Tibial artery (tissue), 4 donors: Measurements from ENCODE around the gene UVRAG.

ENCODE experiments used
- DNase-seq, 2 donors: peaks; one replicate each; pipeline ENCODE4 v3.0.0-alpha.2; 2019
- H3K27ac ChIP-seq, 2 donors: fragments of 200-600 bp; sonication (generic) in 1 of 2; 1 replicate in 1 of 2; 2 replicates in 1 of 2; pipeline ENCODE4 v1.5.1; 2018 to 2019; ENCODE audit warnings: mild to moderate bottlenecking in 1 of 2
- H3K27me3 ChIP-seq, 2 donors: fragments of 200-600 bp; sonication (generic) in 1 of 2; one replicate each; pipeline versions ENCODE4 v1.5.1 to v1.6.0; 2016 to 2019
- H3K36me3 ChIP-seq, 3 donors: fragments of 200-600 bp; sonication (generic) in 2 of 3; one replicate each; pipeline ENCODE4 v1.5.1; 2016 to 2019; ENCODE audit warnings: mild to moderate bottlenecking in 2 of 3
- H3K4me1 ChIP-seq, 4 donors: fragments of 200-600 bp; sonication (generic) in 2 of 4; 1 replicate in 3 of 4; 2 replicates in 1 of 4; pipeline ENCODE4 v1.5.1; 2016 to 2019
- H3K4me3 ChIP-seq, 2 donors: fragments of 200-600 bp; sonication (generic) in 1 of 2; 1 replicate in 1 of 2; 2 replicates in 1 of 2; pipeline ENCODE4 v1.5.1; 2018 to 2019; ENCODE audit warnings: mild to moderate bottlenecking in 2 of 2
- H3K9me3 ChIP-seq, 3 donors: fragments of 200-600 bp; sonication (generic) in 1 of 3; one replicate each; pipeline ENCODE4 v1.5.1; 2016 to 2019
- intact Hi-C: fragments of 100-400 bp; cut with DNase I; formaldehyde crosslinking; loops from one replicate; pipeline ENCODE4 v1.15.0; 2023; ENCODE audit warnings: low total_unique reads
- TF ChIP-seq, protein P1 (sequence below), 2 experiments: fragments of 200-600 bp in 1 of 2; fragments of 450-650 bp in 1 of 2; IDR thresholded peaks; one replicate each; pipeline ENCODE4 v1.5.1; 2017 to 2019; ENCODE audit warnings: antibody characterized with exemption in 2 of 2, mild to moderate bottlenecking in 1 of 2, moderate library complexity in 1 of 2

UVRAG gene

DNA sequence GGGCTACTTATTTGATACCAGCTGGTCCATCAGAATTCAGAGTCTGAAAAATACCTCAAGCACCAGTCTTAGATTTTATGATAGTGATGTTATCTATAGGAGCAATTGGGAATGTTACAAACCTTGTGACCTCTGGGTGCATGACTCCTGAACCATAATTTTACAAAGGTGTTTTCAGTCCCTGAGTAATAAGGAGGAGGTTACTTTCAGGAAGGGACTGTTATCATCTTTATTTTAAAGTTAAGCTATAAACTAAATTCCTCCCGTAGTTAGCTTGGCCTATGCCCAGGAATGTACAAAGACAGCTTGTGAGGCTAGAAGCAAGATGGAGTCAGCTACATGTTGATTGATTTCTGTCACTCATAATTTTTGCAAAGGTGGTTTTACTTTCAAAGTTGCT lies 101.9 kb downstream of the UVRAG start:
- no peak for DNase-seq
- TF ChIP-seq, protein P1, sequence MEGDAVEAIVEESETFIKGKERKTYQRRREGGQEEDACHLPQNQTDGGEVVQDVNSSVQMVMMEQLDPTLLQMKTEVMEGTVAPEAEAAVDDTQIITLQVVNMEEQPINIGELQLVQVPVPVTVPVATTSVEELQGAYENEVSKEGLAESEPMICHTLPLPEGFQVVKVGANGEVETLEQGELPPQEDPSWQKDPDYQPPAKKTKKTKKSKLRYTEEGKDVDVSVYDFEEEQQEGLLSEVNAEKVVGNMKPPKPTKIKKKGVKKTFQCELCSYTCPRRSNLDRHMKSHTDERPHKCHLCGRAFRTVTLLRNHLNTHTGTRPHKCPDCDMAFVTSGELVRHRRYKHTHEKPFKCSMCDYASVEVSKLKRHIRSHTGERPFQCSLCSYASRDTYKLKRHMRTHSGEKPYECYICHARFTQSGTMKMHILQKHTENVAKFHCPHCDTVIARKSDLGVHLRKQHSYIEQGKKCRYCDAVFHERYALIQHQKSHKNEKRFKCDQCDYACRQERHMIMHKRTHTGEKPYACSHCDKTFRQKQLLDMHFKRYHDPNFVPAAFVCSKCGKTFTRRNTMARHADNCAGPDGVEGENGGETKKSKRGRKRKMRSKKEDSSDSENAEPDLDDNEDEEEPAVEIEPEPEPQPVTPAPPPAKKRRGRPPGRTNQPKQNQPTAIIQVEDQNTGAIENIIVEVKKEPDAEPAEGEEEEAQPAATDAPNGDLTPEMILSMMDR (IDR thresholded peaks at IDR 0.05), result no peak
- H3K4me1 ChIP-seq, result peaks cover 0 to 18% (median 5%) of the 10 kb centered on the region in 4 donors
- no peak overlapping the region for H3K27ac ChIP-seq
- no peaks in the 10 kb centered on the region for H3K27me3 ChIP-seq
- no peaks in the 10 kb centered on the region for H3K36me3 ChIP-seq
- no peaks in the 10 kb centered on the region for H3K9me3 ChIP-seq
- intact Hi-C loops, result no loop called here
- H3K4me3 ChIP-seq, result no peak overlapping the region

DNA sequence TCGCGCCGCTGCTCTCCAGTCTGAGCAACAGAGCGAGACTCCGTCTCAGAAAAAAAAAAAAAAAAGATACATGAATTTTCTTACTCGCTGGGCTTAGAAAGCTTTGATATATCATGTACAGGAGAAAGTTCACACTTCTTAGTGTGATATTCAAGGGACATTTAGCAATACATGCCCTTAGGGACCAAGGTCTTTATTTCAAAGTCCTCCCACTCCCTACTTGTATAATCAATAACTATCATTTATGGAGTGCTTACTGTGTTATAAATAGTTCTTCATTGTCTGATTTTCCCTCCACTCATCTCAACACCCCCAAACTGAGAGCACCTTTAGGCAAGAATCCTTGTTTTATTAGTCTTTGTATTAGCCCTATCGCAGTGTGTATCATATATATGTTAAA lies 103.3 kb downstream of the UVRAG start:
- TF ChIP-seq, protein P1 (IDR thresholded peaks at IDR 0.05), result no peak
- no peak overlapping the region for H3K4me3 ChIP-seq
- DNase-seq, result no peak
- no peaks in the 10 kb centered on the region for H3K9me3 ChIP-seq
- intact Hi-C loops, result no loop called here
- no peaks in the 10 kb centered on the region for H3K27me3 ChIP-seq
- H3K4me1 ChIP-seq, result peaks cover 0 to 26% (median 7%) of the 10 kb centered on the region in 4 donors
- no peaks in the 10 kb centered on the region for H3K36me3 ChIP-seq
- no peak overlapping the region for H3K27ac ChIP-seq

GRCh38 chr11:75919525-75919924 lies 104.5 kb downstream of the UVRAG start:
- Histone ChIP-seq H3K9me3 (no peaks in the 10 kb centered on the region), H3K4me1 (peaks cover 0 to 37% (median 10%) of the 10 kb centered on the region in 4 donors), H3K27ac (peak overlapping the region in 1 of 2 donors; percentile 43), H3K27me3 (no peaks in the 10 kb centered on the region), H3K4me3 (no peak overlapping the region), H3K36me3 (no peaks in the 10 kb centered on the region)
- intact Hi-C loops, result no loop called here
- no peak for DNase-seq
- TF ChIP-seq, protein P1 (IDR thresholded peaks at IDR 0.05), result no peak

- H3K9me3 ChIP-seq, result no peaks in the 10 kb centered on the region
- no peak overlapping the region for H3K4me3 ChIP-seq
- H3K36me3 ChIP-seq, result no peaks in the 10 kb centered on the region
- H3K27ac ChIP-seq, result no peak overlapping the region
- DNase-seq, result no peak
- H3K27me3 ChIP-seq, result no peaks in the 10 kb centered on the region
- peaks cover 0 to 50% (median 24%) of the 10 kb centered on the region in 4 donors for H3K4me1 ChIP-seq
- intact Hi-C loops, result no loop called here
- TF ChIP-seq, protein P1 (IDR thresholded peaks at IDR 0.05), result no peak
Measured at GRCh38 chr11:75920848-75921247, 105.8 kb downstream of the UVRAG start.

- H3K4me3 ChIP-seq, result no peak overlapping the region
- no peak overlapping the region for H3K27ac ChIP-seq
- intact Hi-C loops, result no loop called here
- no peaks in the 10 kb centered on the region for H3K36me3 ChIP-seq
- TF ChIP-seq, protein P1 (IDR thresholded peaks at IDR 0.05), result no peak
- no peak for DNase-seq
- no peaks in the 10 kb centered on the region for H3K9me3 ChIP-seq
- peaks cover 0 to 55% (median 26%) of the 10 kb centered on the region in 4 donors for H3K4me1 ChIP-seq
- no peaks in the 10 kb centered on the region for H3K27me3 ChIP-seq
Measured at GRCh38 chr11:75921808-75922207, 106.8 kb downstream of the UVRAG start.
